HG02973 (cell line): ENCODE data around the gene ANXA11.

ENCODE experiments used
- ATAC-seq: cut with Tn5 transposase; IDR thresholded peaks from one replicate; pipeline ENCODE4 v1.9.1; 2021; ENCODE audit warnings: moderate library complexity; ENCODE audit not compliant: unreplicated experiment

The ANXA11 gene

DNA sequence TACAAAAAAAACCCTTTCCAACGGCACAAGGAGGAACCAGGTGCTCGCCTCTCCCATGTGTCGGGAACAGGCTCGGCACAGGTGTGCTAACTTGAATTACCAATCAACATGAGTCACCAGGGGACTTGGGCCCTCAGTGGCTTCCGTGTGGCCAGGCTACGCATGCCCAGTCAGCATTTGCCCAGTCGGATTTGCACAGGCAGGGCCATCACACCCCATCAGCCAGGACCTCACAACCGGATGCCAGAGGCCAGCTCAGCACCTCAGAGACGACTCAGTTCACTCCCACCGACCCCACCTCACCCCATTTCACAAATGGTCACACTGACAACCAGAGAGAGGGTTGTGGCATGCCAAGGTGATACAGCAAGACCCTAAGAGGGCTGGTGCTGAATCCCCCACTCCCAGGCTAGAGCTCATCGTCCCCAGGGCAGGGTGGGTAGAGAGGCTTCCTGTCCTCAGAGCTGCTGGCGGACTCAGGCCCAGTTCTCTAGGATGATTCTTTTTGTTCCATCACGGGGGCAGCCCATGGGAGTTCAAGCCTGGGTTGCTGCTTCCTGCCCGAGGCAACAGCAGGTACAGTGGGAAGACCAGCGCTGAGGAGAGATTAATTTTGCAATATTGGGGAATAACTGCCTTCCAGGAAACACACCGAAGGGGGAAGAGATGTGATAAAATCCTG, 13.6 kb downstream of the ANXA11 start:
- ATAC-seq: no peak

DNA sequence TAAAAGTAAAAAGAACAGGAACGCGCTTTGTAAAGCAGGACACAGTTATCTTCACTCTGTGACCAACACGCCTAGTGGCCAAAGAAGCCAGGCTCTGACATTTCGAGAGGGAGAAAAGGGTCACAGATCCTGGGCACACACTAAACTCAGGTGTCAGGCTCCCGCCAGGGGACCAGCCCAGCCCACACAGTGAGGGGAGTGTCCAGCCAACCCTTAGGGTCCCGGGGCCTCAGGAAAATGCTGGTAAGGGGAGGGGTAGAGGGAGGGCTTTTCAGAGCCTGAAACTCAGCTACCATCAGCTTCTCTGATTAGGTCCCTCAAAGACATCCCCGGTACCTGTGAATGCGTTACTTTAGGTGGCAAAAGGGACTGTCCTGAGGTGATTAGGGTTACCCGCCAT, 16.6 kb downstream of the ANXA11 start:
- ATAC-seq: no peak

DNA sequence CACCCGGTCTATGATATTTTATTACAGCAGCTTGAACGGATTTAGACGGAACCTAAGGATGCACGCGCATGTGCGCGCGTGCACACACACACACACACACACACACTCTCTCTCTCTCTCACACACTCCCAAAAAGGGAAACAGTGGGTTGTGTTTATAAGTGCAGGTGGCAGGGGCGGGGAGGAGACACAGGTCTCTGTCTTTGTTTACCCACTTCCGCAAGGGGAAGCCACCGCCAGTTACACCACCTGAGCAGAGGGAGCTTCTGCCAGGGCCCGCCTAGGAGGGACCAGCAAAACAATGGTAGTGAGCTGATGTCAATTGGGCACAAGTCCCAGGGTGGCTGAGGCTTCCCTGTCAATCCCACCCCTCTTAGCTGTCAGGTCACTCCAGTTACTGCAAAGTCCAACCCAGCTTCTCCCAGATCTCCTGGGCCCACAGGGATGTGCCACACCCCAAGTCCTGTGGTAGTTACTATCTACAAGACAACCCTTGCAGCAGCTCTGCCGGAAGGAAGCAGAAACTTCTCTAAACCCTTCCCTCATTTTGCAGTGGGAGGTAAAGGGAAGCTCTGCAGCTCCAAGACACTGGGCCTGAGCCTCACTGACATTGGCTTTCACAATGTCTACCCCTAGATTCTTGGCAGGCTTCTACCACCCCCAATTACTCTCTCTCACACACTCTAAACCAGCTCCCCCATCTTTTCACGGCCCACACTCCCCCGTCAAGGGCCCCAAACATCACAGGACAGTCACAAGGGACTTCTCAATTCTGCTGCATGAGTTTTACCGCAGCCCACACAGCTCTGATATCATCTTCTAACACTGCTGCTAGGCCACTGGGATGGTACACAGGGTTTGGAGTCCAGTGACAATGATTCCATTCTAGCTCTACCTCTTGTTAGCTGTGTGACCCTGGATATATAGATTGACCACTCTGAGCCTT, 17.6 kb downstream of the ANXA11 start:
- peak; percentile 75 for ATAC-seq

DNA sequence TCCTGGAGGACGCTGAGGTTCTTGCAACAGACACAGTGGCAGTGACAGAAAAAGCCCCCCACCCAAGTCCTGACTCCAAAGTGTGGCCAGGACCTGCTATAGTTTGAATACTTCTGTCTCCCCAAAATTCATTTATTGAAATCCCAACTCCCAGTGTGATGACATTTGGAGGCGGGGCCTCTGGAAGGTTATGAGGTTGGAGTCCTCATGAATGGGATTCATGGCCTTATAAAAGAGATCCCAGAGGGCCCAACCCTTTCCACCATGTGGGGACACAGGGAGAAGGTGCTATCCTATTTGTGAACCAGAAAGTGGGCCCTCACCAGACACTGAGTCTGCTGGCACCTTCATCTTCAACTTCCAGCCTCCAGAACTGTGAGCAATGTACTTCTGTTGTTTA, 18.3 kb downstream of the ANXA11 start:
- ATAC-seq: no peak

DNA sequence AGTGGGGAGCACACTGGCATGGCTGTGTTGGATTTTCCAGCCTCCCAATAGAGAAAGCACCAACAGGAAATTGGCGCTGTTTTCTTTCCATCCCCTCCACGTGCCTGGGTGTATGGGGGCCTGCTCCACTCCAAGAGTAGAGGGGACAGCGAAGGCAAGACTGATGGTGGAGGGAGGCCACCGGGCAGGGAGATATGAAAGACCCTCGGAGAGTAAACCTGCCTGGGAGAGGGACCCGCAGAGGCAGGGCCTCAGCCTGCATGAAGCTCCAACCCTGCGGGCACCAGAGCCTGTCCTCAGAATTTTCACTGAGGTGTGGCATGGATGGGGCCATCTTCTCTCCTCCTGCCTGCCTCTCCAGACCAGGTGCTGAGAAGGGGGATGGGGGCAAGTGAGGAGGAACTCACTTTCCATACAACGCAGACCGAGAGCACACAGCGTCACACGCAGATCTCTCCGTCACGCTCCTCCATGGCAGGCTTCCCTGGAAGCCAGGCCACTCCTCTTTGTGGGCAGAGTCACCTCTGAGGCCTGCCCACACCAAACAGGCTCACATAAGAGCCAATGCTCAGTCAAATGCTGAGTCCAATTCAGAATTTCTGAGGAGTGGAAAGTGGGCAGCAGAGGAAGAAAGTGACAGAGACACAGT, 18.8 kb downstream of the ANXA11 start:
- ATAC-seq: no peak

DNA sequence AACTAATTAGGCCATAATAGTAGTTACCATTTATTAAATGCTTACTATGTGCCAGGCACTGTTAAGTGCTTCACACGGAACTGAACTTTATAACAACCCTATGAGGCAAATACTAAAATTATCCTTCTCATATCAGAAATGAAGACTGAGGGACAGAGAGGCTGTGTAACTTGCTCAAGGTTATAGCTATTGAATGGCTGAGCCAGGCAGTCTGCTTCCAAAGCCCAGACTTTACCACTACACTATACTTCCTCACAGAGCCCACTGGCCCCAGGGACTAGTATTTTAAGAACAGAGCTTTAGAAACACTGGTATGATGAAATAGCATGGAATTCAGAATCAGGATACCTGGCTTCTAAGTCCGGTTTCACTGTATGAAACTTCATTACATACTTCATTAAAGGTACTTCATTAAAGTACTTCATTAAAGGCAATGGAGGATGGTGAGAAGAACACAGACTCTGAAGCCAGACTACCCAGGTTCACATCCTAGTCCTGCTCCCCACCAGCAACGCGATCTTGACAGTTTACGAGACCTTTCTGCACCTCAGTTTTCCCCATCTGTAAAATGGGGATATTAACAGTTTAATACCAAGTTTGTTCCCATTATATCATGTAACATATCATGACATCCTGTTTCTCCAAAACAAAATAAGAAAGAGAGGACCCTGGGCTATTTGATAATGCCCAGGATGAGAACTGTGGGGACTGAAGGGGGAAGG, 19.6 kb downstream of the ANXA11 start:
- ATAC-seq: no peak

DNA sequence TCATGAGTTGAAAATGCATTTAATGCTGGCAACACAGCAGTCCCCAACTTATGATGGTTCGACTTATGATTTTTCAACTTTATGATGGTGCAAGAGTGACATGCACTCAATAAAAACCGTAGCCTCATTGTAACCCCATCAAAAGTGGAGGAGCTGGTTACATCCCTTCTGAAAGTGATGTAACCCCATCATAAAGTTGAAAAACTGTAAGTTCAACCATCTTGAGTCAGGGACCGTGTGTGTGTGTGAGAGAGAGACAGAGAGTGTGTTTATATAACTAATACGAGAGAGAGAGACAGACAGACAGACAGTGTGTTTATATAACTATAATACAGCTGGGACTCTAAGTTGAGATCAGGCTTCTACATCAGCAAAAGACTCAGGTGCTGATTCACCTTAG, 21.0 kb downstream of the ANXA11 start:
- no peak for ATAC-seq

DNA sequence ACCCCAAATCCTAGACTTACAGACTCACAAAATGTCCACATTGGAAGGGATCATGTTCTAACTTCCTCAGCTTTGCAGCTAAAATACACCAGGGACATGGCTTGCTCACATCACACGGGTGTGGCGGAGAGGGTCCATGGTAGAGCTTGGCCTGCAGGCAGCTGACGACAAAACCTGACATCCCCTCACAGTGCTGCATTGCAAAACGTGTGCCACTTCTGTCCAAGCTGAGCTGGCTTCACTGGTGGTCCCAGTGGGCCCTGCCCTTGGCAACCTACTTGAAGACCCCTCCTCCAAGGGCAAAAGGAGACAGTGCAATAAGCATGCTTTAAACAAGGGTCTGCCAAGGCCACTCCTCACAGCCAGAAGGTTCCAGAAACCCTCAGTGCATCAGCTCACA, 21.9 kb downstream of the ANXA11 start:
- ATAC-seq: no peak

DNA sequence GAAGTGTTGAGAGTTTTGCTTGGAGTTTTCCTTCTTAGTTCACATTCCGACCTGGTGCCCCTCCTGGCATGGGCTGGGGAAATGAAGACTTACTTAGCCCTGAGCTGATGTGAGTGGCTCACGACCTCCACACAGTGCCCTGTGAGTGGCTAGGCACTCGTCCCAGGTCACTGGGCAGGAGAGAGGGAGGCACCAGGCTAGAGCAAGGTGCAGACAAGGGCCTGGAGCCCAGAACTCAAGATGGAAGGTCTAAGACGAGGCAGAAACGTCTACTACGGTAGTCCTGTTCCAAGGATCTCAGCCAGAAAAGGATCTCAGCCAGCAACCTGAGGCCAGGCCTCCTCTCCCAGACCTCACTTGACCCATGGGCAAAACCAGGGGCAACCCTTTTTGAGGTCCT, 22.4 kb downstream of the ANXA11 start:
- ATAC-seq: no peak

DNA sequence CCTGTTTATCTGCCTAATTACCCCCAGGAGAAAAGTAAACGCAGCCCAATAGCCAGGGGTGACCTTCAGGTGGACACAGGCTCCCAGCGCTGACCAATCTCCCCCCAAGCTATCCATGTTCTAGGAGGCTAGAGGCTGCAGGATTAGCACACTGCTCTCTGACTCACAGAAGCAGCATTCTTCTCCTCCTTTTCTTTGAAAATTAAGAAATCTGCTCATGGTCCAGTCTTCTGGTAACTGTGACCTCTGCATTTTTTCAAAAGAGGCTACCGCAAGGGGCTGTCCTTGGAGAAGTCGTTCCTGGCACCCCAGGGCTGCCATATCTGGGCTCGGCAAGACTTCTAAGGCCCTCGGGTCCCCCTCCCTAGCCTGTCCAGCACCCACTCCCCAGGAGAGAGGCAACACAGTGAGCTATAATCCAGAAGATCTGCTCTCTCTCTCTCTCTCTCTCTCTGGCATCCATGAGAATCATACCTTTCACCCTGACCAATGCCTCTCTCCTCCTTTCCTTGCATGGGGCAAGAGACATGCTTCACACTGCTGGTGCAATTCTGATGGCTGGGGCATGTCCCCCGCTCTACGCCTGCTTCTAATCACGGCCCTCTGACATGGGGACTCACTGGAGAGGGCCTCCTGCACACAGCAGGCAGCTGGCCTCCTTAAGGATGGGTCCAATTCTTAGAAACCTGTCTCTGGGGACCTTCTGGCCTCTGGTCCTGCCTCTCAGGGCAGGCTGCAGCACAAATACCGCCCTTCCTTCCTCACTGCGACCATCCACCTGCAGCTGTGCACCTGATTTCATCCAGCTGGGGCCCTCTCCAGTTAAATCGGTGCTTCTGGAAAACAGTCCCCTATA, 27.3 kb downstream of the ANXA11 start:
- ATAC-seq: no peak

DNA sequence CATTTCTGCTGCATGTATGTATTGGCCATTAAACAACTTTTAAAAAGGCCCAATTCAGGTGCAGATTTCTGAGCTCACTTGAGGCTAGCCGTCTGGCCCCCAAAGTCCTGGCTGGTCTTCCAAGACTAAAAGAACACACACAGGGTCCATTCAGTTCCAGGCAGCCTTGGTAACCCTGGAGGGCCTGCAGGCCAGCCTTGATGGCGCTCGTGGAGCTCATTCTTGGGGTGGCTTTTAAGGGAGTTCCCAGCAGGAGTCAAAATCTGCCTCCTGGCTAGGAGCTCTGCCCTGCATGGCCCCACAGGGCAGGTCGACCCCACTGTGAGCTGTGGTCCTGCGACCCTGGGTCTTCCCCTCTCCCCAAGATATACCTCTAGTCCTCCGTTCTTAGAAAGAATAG, 28.8 kb downstream of the ANXA11 start:
- no peak for ATAC-seq

DNA sequence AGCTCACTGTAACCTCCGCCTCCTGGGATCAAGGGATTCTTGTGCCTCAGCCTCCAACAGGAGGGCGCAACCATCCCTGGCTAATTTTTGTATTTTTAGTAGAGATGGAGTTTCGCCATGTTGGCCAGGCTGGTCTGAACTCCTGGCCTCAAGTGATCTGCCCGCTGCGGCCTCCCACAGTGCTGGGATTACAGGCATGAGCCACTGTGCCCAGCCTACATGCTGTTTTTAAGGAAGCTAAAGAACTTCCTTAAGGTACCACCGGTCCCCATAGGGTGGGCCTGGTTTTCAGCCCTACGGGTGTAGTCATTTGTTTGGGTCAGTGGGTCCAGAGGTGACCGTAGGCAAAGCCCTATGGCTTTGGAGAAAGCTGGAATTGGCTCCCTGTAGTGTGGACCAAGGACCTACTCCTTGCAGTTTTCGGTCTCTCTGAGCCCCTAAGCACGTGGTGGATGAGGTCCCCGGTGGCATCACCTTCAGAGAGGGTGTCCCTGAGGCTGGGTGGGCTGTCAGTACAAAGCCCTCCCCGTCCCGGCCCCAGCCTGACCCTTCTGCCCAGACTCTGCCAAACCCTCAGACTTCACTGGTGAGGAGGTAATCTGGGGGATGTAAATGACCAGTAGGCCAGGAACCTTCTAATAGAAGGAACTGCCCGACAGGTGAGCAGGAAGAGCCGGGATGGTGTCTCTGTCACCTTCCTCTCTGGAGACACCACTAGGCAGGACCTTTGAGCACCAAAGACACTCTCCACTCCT, 30.5 kb downstream of the ANXA11 start:
- no peak for ATAC-seq

DNA sequence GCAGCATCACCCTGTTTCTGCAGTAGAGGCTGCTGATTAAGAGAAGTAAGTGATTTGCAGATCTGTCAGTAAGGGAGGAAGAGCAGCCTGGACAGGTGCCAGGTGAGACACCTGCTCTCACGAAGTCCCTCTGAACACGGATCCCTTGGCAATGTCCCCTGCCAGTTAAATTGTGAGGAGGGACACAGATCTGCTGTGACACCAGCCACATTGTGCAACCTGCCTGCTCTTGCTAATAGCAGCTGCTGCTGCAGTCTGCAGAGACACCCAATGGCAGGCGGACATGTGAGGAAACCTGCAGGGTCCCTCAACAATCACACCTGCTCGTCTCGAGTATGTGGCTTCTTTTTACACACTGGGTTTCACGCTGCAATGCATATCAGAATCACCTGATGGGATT, 31.9 kb downstream of the ANXA11 start:
- ATAC-seq: no peak

DNA sequence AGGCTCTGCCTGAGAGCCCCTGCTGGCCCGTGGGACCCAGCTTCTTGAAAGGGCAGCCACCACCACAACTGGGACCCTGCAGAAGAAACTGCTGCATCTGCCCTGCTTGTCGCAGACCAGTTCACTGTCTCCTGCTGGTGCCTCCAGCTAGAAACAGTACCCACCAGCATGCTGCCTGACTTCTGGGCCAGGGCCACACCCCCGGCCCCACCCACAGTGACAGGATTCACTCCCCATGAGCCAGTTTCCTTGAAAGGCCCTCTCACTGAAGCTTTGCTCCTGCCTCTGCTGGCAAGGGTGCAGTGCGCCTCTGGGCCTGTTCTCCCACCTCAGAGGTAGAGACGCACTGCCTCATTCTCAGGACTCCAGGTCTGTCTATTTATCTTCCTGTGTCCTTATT, 32.4 kb downstream of the ANXA11 start:
- ATAC-seq: no peak

DNA sequence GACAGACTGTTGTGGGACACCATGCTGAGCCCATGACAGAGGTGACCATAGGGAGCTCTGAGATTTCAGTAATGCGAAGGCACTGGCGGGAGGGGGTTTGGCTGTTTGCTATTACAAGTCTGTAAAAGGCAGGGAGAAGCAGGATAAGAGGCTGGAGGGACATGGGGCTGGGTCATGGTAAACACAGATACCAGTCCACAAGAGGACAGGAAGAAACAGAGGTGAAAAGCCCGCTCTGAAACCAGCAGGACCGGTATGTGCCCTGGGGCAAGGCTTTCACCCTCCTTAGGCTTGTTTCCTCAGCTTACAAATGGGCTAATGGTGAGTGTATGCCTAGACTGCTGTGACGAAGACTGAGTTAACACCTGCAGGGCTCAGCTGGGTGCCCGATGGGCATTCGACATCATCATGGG, 34.1 kb downstream of the ANXA11 start:
- no peak for ATAC-seq

DNA sequence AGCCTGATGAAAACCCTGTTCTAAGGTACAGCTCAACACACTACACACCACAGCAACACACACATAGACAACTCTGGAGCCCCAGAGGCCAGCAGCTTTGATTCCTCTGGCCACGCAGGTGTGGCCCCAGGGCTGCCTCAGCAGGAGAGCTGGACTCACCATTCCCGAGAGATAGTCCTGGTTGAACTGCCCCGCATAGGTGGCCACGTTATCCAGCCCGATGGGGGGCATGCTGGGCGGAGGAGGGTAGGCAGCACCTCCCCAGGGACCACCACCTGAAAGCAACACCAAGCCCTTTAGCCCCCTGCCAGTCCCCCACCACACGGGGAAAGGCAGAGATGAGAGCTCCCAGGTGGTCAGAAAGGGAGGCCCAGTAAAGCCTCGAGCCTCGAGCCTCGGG, 34.7 kb downstream of the ANXA11 start:
- ATAC-seq: no peak

DNA sequence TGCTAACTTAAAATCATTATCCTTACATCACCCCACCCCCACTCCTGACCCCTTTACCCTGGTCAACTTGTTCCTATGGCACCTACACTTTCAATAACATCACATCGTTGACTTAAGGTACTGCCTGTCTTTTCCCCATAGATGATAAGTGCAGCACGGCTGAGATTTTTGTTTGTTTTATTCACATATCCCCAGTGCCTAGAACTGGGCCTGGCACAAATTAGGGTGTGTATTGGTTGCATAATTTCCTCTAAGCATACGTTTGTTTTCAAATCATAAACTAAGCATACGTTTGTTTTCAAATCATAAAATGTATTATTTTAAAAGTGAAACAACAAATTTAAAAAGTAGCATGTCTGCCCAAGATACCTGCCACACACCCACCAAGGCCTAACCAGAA, 35.3 kb downstream of the ANXA11 start:
- no peak for ATAC-seq

DNA sequence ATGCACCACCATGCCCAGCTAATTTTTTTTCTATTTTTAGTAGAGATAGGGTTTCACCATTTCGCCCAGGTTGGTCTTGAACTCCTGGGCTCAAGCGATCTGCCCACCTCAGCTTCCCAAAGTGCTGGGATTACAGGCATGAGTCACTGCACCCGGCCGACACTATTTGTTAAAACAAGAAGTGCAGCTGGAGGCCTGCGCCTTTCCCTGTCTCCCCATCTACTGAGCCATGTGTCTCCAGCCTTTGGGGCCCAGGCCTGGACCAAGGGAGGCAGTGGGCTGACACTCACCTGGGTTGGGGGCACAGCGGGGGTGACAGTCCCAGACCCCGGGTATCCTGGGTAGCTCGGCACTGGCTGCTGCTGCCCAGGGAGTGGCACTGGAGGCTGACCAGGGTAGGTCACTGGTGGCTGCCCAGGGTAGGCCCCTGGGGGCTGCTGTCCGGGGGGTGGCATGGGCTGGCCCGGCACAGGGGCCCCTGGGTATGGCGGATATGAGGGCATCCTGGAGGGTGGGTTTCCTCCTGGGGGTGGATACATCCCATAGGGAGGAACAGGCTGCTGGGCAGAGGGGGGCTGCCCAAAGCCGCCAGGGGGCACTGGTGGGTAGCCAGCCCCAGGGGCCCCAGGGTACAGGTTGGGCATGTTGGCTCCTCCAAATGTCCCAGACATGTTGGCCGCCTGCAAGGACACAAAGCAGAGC, 36.5 kb downstream of the ANXA11 start:
- no peak for ATAC-seq

DNA sequence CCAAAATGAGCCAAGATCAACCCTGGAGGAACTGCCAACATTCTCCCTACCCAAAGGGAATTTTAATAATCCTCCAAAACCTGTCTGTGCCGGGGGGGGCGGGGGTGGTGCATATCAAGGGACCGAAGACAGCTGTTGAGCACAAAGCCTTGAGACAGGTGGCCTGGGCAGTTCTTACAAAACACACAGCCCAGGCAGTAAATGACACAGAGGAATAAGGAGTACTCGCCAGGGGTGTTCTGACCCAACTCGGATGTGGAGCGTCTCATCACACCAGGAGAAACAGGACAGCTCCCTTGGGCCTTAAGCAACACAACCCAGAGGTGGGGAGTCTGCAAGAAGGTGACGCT, 37.2 kb downstream of the ANXA11 start:
- ATAC-seq: no peak
